HG02571 (cell line): ENCODE data around the gene RYR2.

Source experiments
- ATAC-seq: cut with Tn5 transposase; IDR thresholded peaks from one replicate; pipeline ENCODE4 v1.9.1; 2021; ENCODE audit warnings: mild to moderate bottlenecking, moderate library complexity; ENCODE audit not compliant: unreplicated experiment

Gene RYR2

GRCh38 chr1:237759377-237759776 lies 717.4 kb downstream of the RYR2 start:
- ATAC-seq, result no peak

GRCh38 chr1:237760951-237761350 lies 719.0 kb downstream of the RYR2 start:
- ATAC-seq, result no peak

GRCh38 chr1:237763137-237763536 lies 721.2 kb downstream of the RYR2 start:
- no peak for ATAC-seq

GRCh38 chr1:237763751-237764150 lies 721.8 kb downstream of the RYR2 start:
- no peak for ATAC-seq

- no peak for ATAC-seq
Measured at GRCh38 chr1:237769916-237770315, 727.9 kb downstream of the RYR2 start.

- ATAC-seq, result no peak
Measured at GRCh38 chr1:237772009-237772408, 730.0 kb downstream of the RYR2 start.

GRCh38 chr1:237774246-237774645 lies 732.3 kb downstream of the RYR2 start:
- no peak for ATAC-seq

GRCh38 chr1:237779356-237779755 lies 737.4 kb downstream of the RYR2 start:
- no peak for ATAC-seq

GRCh38 chr1:237786066-237786719 lies 744.2 kb downstream of the RYR2 start:
- no peak for ATAC-seq

- ATAC-seq, result no peak
Measured at GRCh38 chr1:237788069-237788468, 746.1 kb downstream of the RYR2 start.

- no peak for ATAC-seq
Measured at GRCh38 chr1:237789619-237790018, 747.6 kb downstream of the RYR2 start.

- ATAC-seq, result no peak
Measured at GRCh38 chr1:237791592-237791991, 749.6 kb downstream of the RYR2 start.

- ATAC-seq, result no peak
Measured at GRCh38 chr1:237792149-237792548, 750.2 kb downstream of the RYR2 start.

- ATAC-seq, result no peak
Measured at GRCh38 chr1:237792726-237793125, 750.7 kb downstream of the RYR2 start.

GRCh38 chr1:237794071-237794470 lies 752.1 kb downstream of the RYR2 start:
- no peak for ATAC-seq

- ATAC-seq, result no peak
Measured at GRCh38 chr1:237795558-237795957, 753.6 kb downstream of the RYR2 start.

- peak; percentile 92 for ATAC-seq
Measured at GRCh38 chr1:237799762-237800474, 757.9 kb downstream of the RYR2 start.

- ATAC-seq, result no peak
Measured at GRCh38 chr1:237804516-237804915, 762.5 kb downstream of the RYR2 start.

GRCh38 chr1:237809099-237809498 lies 767.1 kb downstream of the RYR2 start:
- ATAC-seq, result no peak

- ATAC-seq, result no peak
Measured at GRCh38 chr1:237811633-237812032, 769.6 kb downstream of the RYR2 start.

- no peak for ATAC-seq
Measured at GRCh38 chr1:237812061-237812460, 770.1 kb downstream of the RYR2 start.

- ATAC-seq, result no peak
Measured at GRCh38 chr1:237814319-237814924, 772.4 kb downstream of the RYR2 start.
